Left ventricle myocardium superior (tissue), 1 donor: ENCODE measurements around the gene TMEM248. TPM values are rescaled to one million over a fixed set of nuclear protein-coding genes. Genes with fewer than 3 reads are reported as not detected.
"Not testable (repeated sequence)": the region's sequence is repeated elsewhere in the genome, so short reads cannot be mapped to it uniquely, and the experiment has no call there.

Experiments
- ATAC-seq: fragments of 200-7000 bp; cut with Tn5 transposase; one replicate; pipeline ENCODE4 v1.9.1; 2020; ENCODE audit warnings: mild to moderate bottlenecking, moderate library complexity
- DNase-seq: peaks from one replicate; pipeline ENCODE4 v3.0.0-alpha.2; 2020
- intact Hi-C: fragments of 100-400 bp; cut with micrococcal nuclease; formaldehyde crosslinking; loops from one replicate; pipeline ENCODE4 v1.11.0; 2022
- long read RNA-seq: library from polyadenylated mRNA; unstranded; transcript quantifications from one replicate; pipeline ENCODE4 v2.0.0, GENCODE V29; 2021
- total RNA-seq: library from RNA; stranded (reverse); fragmentation: NEBNext Ultra II Directional; extraction: Animal tissue kit (Norgen Biotek cat#: 25700); gene quantifications from one replicate; pipeline ENCODE4 v1.2.1, GENCODE V29; 2021
- donor health status: DM: no; HTN: yes; CAD: no; lungs with severe emphysema.

The TMEM248 gene
- 37.5 TPM for total RNA-seq
- long read RNA-seq, full-length matches to known transcripts: 17 of 33 reads
- long read RNA-seq, partial matches to known transcripts: 15 of 33 reads
- long read RNA-seq, other reads (novel, unspliced or antisense): 1 of 33 reads

DNA sequence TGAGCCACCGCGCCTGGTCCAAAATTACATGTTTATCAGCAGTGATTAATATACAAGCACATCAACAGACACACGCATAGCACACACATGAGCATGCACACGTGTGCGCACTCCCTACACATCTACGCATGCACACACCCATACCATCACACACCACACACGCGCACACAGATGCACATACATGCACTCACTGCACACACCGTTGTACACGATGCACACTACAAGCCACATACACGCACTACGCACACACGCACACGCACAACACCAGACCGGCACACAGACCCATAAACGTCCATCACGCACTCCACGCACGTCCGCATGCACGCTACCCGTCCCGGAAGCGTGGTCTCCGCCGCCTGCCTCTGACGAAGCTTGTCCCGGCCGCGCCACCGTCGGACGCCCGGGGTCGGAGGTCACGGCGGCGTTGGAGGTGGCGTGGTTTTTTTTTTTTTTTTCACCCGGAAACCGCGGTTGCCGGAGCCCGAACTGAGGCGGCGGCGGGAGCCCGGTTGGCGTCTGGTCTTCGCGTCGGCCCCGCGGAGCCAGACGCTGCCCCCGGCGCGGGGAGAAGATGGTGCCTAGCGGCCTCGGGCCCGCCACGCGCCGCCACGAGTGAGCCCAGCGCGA, at the start of gene TMEM248:
TSS of gene TMEM248 (plus strand) at position 457 of the 627 bp plus-strand sequence. CDS start 20,641 bp downstream, outside the sequence.
- DNase-seq (peak; percentile 96), ATAC-seq (peak; percentile 97)
- intact Hi-C loops: no loop called here

DNA sequence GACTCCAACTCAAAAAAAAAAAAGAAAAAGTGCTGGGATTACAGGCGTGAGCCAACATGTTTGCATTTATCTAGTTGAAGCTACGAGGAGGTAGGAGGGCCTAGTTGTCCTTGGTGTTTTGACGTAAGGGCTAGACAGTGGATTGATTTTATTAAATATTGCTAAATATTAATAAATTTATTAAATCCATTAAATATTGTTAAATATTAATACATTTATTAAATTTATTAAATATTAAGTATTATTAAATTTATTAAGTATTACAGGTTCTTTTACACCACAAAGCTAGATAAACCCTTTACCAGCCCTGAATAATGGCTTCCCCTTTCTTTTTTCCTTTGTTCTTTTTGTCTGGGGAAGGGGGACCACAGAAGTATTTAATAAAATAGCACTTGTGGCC, 47.5 kb upstream of the TMEM248 start:
- ATAC-seq (no peak), DNase-seq (no peak)
- intact Hi-C loops: no loop called here

GRCh38 chr7:66877577-66878300, 43.3 kb upstream of the TMEM248 start:
- no peak for DNase-seq
- intact Hi-C loops: no loop called here
- no peak for ATAC-seq

DNA sequence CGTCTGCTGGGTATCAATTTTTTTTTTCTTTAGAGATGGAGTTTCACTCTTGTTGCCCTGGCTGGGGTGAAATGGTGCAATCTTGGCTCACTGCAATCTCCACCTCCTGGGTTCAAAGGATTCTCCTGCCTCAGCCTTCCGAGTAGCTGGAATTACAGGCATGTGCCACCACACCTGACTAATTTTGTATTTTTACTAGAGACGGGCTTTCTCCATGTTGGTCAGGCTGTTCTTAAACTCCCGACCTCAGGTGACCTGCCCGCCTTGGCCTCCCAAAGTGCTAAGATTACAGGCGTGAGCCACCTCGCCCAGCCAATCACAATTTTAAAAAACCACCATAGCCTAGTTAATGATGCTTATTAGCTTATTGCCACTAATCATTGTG, 42.7 kb upstream of the TMEM248 start:
- DNase-seq, intact Hi-C loops, ATAC-seq: not testable (repeated sequence)

GRCh38 chr7:66880053-66880452, 41.0 kb upstream of the TMEM248 start:
- ATAC-seq: no peak
- intact Hi-C loops: no loop called here
- no peak for DNase-seq

GRCh38 chr7:66880577-66880976, 40.4 kb upstream of the TMEM248 start:
- DNase-seq, intact Hi-C loops, ATAC-seq: not testable (repeated sequence)

DNA sequence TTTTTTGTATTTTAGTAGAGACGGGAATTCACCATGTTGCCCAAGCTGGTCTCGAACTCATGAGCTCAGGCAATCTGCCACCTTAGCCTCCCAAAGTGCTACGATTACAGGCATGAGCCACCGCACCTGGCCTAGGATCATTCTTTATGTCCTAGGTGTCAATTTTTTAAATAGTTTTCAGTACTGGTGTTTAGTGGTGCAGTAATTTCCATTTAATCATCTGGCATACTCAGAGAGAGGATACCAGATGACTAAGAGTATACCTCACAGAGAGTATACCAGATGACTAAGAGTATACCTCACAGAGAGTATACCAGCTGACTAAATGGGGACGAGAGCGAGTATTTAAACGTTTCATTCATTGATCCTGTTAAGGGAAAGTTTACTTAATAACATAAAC, 37.3 kb upstream of the TMEM248 start:
- DNase-seq (no peak), ATAC-seq (no peak)
- intact Hi-C loops: no loop called here

GRCh38 chr7:66884556-66884955, 36.5 kb upstream of the TMEM248 start:
- ATAC-seq, DNase-seq, intact Hi-C loops: not testable (repeated sequence)

DNA sequence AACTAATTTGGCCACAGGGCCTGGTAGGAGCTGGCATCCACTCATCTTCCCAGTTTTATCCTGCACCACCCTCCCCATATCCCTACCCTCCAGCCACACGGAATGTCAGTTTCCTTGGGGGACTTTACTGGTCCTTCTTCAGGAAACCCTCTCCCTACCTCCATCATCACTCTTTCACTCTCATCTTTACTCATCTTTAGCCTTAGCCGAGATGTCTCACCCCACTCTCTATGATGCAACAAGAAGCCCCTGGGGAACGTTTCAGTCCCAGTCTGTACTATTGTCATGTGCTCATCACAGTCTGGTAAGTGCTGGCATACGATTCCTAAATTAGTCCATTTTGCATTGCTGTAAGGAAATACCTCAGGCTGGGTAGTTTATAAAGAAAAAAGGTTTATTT, 34.9 kb upstream of the TMEM248 start:
- no peak for DNase-seq
- ATAC-seq: no peak
- intact Hi-C loops: no loop called here

DNA sequence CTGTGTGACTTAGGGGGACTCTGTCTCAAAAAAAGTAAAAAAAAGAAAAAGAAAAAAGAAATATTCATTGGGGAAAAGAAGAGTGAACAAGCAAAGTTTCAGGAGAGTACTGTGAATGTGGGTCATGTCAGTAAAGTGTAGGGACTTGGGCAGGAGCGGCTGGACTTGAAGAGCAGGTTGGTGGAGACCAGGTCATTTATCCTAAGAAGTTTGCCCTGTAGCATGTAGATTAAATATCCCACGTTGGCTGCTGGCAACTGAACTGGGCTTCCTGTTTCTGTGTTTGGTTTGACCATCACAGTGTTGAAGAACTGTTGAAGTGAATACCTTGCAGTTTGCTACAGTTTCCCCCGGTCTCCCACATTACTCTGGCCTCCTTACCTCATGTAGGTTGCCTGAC, 32.8 kb upstream of the TMEM248 start:
- ATAC-seq, intact Hi-C loops, DNase-seq: not testable (repeated sequence)

DNA sequence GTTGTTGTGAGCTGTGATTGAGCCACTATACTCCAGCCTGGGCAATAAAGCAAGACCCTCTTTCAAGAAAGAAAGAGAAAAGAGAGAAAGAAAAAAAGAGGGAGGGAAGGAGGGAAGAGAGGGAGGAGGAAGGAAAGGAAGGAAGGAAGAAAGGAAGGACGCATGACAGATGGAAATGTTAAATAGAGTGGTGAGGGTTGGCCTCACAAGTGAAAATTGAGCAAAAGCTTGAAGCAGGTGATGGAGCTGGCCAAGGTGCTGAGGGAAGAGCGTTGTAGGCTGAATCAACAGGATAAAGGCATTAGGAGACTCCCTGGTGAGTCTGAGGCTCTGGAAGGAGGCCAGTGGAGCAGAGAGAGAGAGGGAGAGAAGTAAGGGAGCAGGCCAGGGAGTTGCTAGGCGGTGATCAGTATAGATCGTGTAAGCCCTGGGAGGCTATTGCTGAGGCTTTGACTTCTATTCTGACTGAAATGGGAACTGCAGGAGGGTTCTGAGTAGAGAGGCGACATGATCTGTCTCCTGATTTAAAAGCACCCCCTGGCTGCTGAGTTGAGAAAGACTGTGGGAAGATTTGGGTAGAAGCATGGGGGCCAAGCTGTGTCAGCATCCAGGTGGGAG, 26.5 kb upstream of the TMEM248 start:
- intact Hi-C loops: no loop called here
- ATAC-seq (no peak), DNase-seq (no peak)

DNA sequence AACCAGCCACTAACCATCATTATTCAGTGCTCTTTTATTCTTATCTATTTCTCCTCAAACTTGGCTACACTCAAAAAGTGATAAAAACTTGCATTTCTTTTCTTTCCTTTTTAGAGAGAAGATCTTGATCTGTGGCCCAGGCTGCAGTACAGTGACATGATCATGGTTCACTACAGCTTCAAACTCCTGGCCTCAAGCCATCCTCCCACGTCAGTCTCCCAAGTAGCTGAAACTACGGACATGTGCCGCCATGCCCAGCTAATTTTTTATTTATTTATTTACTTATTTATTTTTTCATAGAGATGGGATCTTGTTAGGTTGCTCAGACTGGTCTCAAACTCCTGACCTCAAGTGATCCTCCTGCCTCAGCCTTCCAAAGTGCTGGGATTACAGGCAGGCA, 24.6 kb upstream of the TMEM248 start:
- intact Hi-C loops: no loop called here
- ATAC-seq: no peak
- DNase-seq: no peak

- DNase-seq (no peak), ATAC-seq (no peak)
- intact Hi-C loops: no loop called here
Measured at GRCh38 chr7:66899552-66900280, 21.3 kb upstream of the TMEM248 start.

GRCh38 chr7:66901941-66902843, 18.8 kb upstream of the TMEM248 start:
- DNase-seq (no peak), ATAC-seq (no peak)
- intact Hi-C loops: no loop called here

DNA sequence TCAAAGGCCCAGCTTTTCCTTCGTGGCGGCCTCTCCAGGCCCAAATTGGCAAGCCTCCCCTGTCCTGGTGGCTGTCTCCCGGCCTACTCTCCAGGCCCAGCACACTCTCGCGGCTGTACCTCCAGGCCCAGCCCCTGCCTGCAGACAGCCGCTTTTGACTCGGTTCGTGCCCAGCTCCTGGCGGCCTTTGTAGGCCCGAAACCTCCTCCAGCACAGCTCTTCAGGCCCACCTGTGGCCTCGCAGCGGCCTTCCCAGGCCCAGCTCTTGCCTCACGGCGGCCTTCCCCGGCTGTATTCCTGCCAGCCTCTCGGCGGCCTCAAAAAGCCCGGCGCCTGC, 18.2 kb upstream of the TMEM248 start:
- intact Hi-C loops: no loop called here
- no peak for DNase-seq
- ATAC-seq: no peak

DNA sequence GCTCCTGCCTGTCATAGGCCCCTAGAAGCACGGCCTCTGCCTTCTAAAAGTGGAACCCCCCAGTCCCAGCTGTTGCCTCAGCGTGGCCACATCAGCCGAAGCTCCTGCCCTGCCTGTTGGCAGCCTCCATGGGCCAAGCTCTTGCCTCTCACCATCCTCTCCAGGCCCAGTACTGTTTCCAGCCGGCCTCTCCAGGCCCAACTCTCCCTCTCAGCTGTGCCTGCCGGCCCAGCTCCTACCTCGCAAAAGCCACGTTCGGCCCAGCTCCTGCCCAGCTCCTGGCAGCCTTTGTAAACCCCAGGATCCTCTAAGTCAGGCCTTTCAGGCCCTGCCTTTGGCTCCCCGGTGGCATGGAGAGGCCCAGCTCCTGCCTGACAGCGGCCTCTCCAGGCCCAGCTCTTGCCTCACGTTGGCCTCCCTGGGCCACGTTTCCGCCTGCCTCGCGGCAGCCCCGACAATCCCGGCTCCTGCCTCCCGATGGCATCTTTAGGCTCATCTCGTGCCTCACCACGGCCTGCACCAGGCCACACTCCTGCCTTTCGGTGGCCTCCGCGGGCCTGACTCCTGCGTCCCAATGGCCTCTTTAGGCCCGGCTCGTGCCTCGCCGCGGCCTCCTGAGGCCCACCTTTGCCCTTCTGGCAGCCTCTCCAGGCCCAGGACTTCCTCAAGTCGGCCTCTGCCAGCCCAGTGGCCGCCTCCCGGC, 17.5 kb upstream of the TMEM248 start:
- ATAC-seq (no peak), DNase-seq (no peak)
- intact Hi-C loops: no loop called here

GRCh38 chr7:66904063-66904593, 16.9 kb upstream of the TMEM248 start:
- DNase-seq (no peak), ATAC-seq (no peak)
- intact Hi-C loops: no loop called here

DNA sequence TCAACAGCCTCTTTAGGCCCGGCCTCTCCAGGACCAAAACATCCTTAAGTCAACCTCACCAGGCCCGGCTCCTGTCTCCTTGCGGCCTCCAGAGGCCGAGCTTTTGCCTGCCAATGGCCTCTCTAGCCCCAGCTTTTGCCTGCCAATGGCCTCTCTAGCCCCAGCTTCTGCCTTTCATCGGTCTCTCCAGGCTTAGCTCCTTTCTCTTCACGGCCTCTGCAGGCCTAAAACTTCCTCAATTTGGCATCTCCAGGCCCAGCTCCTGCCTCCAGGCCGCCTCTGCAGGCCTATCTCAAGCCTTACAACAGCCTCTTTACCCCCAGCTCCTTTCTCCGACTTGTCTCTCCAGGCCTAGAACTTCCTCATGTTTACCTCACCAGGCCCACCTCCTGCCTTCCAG, 15.7 kb upstream of the TMEM248 start:
- intact Hi-C loops: no loop called here
- no peak for DNase-seq
- no peak for ATAC-seq
